ENCODE measurements around the gene EIF2D. TPM values are rescaled to one million over a fixed set of nuclear protein-coding genes. Genes with fewer than 3 reads are reported as not detected.
A peak's percentile ranks its signal among the peaks of the same experiment; 100 is the strongest.

Gene EIF2D
- total and polyA plus RNA-seq, 9 of the 15 experiments (the other 6 are each of a cell fraction or from before 2014, with no cell fraction given): 81.1 to 138 (median 93.9) TPM

- TF ChIP-seq ZNF280A (IDR thresholded peaks at IDR 0.05; ENCODE audit: low read depth, partially characterized antibody): no peak
- no peak for TF ChIP-seq NCOA2 (IDR thresholded peaks at IDR 0.05; ENCODE audit: partially characterized antibody in 2 of 2)
- TF ChIP-seq ZNF121 (CRISPR knock-in tag; conservative IDR thresholded peaks at IDR 0.05): no peak
- peak; percentile 86 for TF ChIP-seq GABPB1 (CRISPR knock-in tag; IDR thresholded peaks at IDR 0.05)
- TF ChIP-seq ZNF75A (CRISPR knock-in tag; IDR thresholded peaks at IDR 0.05): no peak
- TF ChIP-seq, protein P1, sequence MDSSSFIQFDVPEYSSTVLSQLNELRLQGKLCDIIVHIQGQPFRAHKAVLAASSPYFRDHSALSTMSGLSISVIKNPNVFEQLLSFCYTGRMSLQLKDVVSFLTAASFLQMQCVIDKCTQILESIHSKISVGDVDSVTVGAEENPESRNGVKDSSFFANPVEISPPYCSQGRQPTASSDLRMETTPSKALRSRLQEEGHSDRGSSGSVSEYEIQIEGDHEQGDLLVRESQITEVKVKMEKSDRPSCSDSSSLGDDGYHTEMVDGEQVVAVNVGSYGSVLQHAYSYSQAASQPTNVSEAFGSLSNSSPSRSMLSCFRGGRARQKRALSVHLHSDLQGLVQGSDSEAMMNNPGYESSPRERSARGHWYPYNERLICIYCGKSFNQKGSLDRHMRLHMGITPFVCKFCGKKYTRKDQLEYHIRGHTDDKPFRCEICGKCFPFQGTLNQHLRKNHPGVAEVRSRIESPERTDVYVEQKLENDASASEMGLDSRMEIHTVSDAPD (CRISPR knock-in tag; IDR thresholded peaks at IDR 0.05): no peak
- TF ChIP-seq GMEB1 (CRISPR knock-in tag; IDR thresholded peaks at IDR 0.05): peak; percentile 97
- no peak for TF ChIP-seq PHB2 (IDR thresholded peaks at IDR 0.05; ENCODE audit: low read depth)
- no peak for TF ChIP-seq KLF10 (CRISPR knock-in tag; IDR thresholded peaks at IDR 0.05)
- TF ChIP-seq TBP (optimal IDR thresholded peaks at IDR 0.05; ENCODE audit: low read depth, low read length): peak; percentile 95
- TF ChIP-seq LCOR (CRISPR knock-in tag; IDR thresholded peaks at IDR 0.05): peak; percentile 81; the same call in 1 of the 2 replicates
- TF ChIP-seq ZNF764 (CRISPR knock-in tag; IDR thresholded peaks at IDR 0.05; ENCODE audit: low read depth): no peak
- peak; percentile 92 for TF ChIP-seq POLR2B (IDR thresholded peaks at IDR 0.05; ENCODE audit: low read depth, partially characterized antibody)
- TF ChIP-seq USF2 (CRISPR knock-in tag; IDR thresholded peaks at IDR 0.05): peak; percentile 60; the same call in 1 of the 2 replicates
- TF ChIP-seq PHB (CRISPR knock-in tag; IDR thresholded peaks at IDR 0.05): no peak
- TF ChIP-seq SOX6 (IDR thresholded peaks at IDR 0.05): peak; percentile 67
- TF ChIP-seq DMBX1 (CRISPR knock-in tag; IDR thresholded peaks at IDR 0.05; ENCODE audit: borderline replicate concordance): peak; percentile 39; the same call in 1 of the 2 replicates
- TF ChIP-seq RBM22 (IDR thresholded peaks at IDR 0.05; ENCODE audit: low read depth, low read length, poor library complexity, severe bottlenecking): peak; percentile 95
- TF ChIP-seq RBM17 (IDR thresholded peaks at IDR 0.05; ENCODE audit: borderline replicate concordance, low read depth, low read length): no peak
- peak; percentile 52 for TF ChIP-seq NFIC (IDR thresholded peaks at IDR 0.05)
- TF ChIP-seq SRF (CRISPR knock-in tag; IDR thresholded peaks at IDR 0.05): peak in 1 of 2 experiments; percentile 84; a peak in 2 of 4 replicates
Measured at GRCh38 chr1:206635080-206635977, 23.1 kb upstream of the EIF2D start, which contains the start of gene DYRK3 (continued).
